NCI-H82 treated with DMSO at 0.1 percent for 48 hours (cell line): ENCODE results near the gene LMO4.

Experiments used
- DNase-seq: peaks from one replicate; lab custom pipeline; 2025; ENCODE audit not compliant: unreplicated experiment; lab: John Stamatoyannopoulos, UW

LMO4 gene, protein sequence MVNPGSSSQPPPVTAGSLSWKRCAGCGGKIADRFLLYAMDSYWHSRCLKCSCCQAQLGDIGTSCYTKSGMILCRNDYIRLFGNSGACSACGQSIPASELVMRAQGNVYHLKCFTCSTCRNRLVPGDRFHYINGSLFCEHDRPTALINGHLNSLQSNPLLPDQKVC

DNA sequence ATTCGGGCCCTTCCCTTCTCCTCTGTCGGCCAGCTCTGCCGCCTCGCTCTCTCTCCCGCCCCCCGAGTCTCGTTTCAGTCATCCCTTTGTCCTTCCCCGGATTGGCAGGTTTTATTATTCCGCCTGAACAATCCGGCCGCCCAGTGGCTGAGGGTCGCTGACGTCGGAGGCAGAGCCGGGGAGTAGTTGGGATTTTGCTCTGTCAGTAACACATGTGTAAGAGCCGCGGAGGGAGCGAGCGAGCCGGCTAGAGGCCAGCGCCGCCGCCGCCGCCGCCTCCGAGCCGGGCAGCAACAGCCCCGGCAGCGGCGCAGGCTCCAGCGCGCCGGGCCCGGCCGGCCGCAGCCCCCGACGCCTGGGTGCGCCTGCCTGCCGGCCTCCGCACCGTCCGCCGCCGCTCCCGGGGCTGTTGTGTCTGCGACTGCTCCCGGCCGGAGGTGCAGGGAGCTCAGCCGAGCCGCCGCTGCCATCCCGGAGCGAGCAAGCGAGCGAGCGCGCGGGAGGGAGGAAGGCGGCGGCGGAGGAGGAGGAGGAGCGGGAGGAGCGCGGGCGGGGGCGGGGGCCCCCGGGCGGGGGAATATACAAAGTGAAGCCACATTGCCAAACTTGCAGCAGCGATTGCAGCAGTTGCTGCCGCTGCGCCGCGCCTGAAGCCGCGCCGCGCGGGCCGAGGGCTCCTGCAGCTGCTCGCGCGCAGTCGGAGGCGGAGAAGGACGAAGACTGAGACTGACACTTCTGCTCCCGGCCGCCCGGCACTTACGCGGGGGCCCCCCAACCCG is at the start of gene LMO4:
LMO4 (plus strand) TSS at position 609 of the 779 bp plus-strand sequence. CDS start 3,136 bp downstream, outside the sequence.
- DNase-seq = peak; percentile 93

DNA sequence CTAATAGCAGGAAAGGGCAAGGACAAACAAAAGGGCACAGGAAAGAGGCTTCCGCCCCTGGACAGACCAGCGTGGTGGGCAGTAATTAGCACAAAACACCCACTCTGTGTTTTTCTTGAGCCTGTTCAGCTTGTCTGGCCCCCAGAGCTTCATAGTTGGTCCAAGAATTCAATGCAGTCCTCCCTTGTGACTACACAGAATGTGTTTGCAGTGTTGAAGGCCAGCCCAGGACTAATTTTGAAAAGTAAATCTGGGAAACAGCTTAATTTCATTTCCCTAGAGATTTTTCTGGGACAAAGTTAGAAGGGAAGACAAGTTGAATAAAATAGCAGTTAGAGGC is 49.2 kb upstream of the LMO4 start:
- no peak for DNase-seq

DNA sequence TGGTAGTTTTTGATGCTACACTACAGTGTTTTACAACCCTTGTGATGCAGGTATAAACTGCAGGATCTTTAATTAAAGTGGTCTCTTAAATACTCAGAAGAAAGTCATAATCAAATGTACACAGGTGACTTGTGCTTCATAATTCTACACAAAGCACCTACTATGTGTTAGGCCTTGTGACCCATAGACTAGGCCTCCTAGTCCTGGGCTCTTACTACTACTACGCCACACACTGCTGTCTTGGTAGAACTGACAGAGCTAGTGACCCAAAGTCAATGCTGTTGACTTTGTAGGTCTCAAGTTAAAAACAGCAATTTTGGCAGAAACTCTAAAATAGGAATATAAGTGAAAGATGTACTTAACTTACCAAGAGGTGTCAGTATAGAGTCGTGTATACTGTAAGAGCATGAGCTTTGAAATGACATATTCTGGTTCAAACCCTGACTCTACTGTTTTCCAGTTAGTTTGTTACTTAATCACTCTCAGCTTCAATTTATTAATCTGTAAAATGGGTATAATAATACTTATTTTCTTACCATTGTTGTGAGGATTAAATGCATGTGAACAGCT is 48.6 kb upstream of the LMO4 start:
- DNase-seq = no peak

DNA sequence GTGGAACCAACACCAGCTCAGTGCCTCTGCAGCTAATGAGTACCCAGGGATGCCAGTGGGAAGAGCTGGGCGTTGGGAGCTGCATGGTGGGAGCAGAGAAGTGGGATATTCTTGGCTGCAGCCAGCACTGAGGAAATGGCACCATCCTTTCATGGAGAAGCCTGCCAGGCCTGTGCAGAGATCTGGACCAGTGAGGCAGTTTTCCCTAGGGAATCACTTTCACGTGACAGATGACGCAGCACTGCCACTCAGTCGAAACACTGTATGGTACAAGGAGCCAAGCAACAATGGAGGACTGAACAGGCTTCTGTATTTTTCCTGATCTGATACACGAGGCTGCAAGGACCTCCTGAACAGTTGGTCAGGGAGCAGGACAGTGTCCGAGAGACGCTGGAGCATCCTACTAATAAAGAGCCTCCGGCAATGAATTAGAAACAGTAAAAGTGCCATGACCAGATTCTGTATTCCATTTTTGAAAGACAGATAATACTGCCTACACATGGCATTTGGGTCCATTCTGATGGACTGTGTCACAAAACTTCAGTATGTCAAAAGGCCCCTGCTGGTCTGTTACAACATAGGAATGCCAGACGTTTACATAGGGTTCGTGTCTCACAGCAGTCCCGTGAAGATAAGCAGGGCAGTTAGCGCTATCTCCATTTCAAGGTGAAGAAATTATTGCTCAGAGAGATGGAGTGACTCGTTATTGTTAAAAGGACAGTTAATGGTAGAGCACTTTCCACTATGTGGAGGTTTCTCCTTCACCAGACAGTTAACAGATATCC is 44.0 kb upstream of the LMO4 start:
- DNase-seq = no peak

DNA sequence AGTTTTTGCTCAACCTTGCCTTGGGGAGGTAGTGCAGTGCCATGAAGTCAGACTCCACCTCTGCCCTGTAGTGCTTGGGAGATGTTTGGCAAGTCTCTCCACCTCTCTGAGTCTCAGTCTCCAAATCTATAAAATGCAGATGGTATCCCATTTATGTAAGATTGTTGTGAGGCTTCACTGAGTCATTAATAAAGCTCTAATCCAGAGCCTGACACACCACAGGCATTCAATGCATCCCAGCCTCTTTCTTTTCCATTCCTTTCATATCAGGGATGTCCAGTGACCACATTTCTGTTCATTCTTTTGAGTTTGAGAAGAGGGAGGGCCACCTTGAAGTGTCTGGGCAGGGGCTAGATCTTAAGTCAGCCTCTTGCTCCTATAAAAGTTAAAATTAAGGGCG is 37.6 kb upstream of the LMO4 start:
- no peak for DNase-seq

DNA sequence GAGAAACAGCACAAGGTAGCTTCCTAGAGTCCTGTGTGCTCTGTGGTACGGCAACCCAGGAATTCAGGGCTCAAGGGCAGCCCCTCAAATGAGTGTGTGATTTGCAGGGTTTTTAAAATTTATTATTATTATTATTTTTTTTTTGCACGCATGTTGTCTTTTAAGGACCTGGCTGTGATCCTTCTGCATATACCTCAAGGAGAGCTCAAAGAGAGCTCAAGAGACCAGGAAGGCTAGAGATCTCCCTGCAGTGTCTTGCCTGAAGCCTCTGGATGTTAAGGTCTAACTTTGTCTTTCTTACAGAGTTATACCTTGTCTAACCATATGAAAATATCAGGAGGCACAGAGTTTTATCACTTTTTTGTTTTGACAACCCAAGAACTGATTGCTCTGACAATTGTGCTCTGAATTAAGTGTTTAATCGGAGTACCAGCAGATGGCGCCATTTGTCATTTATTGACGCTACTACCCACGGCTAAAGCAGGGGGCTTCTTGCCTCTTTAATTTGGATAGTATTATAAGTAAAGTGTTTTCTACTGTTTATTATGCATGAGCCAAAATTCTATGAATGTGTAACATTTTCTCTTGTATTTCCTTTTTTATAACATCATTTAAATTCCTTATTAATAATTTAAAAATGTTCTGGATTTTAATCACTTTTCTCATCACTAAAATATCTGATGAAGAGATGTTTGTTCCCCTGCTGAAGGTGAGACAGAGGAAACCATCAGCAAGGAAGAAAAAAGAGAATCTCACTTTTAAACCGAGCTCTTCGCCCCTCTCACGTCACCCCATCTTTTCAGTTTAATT is 35.8 kb upstream of the LMO4 start:
- peak; percentile 56 for DNase-seq

DNA sequence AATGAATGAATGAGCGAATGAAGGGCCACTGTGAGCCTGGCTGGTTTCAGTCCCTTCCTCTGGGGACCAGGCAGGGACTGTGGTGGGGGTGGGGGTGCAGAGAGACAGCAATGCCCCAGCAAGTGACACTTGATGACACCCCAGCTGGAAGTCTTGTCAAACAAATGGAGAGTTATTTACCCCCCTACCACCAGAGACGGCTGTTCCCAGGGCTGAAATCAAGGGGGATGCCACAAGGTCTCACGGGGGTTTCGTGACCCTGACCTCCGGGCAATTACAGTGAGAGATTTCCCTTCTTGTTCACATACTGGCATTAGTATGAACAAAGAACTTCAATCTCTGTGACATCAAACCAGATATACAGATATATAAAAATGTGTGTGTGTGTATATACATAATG is 34.0 kb upstream of the LMO4 start:
- DNase-seq = no peak

DNA sequence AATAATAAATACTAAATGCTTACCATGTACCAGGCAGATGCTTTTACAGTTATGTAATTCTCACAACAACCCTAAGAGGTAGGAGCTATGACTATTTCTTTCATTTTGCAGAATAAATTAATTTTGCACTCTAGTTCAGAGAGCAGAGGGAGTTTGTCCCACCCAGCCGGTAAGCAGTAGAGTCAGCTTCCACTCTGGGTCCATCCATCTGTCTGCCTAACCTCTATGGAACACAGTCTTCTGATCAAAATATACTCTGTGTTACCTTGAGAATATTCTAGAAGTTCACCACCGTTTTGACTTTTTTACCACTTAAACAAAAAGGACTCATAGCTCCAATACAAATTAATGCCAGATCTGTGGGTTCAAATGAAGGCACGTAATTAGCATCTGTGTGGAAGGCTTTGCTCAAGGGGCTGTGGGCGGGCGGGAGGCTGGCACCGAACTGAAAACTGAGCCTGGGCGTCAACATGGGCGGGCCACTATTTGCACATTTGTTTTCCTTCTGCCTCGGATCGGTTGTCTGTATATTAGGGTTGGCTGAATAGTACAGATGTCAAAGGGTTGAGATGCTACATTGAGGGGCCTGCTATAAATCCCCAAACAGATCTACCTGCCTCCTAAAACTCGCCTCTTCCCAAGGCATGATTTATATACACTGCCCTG is 33.1 kb upstream of the LMO4 start:
- DNase-seq = no peak

DNA sequence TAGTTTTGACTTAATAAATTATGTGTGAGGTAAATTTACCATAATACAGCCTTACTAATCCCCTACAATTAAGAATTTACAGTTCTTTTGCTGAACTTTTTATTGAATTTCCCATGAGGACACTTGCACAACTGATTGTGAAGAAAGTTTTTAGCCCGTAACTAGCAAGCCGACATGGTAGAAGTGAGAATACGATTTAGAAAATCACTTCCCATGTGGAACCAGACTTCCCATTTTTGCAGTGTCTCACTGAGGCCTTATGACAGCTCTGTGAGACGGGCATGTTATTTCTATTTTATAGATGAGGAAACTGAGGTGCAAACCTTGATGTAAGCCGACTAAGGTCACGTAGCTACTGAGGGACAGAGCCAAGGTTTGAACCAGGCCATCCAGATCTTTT is 32.5 kb upstream of the LMO4 start:
- DNase-seq = no peak

DNA sequence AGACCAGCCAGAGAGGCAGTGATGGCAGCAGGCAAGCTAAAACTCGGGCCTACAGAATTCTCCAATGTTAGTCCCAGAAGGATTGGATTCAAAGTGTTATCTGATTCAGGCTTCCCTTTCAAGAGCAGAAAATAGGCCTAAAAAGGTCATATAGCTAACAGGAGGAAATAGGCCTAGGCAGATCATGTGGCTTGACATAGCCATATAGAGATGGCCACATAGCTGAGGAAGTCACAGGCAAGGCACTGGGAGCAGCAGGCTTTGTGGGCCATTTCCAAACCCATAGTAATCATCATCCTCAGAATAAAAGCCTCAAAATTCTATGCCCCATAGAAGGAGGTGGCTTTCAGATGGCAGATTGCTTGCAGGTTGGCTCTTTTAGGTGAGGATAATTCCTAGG is 29.0 kb upstream of the LMO4 start:
- no peak for DNase-seq

DNA sequence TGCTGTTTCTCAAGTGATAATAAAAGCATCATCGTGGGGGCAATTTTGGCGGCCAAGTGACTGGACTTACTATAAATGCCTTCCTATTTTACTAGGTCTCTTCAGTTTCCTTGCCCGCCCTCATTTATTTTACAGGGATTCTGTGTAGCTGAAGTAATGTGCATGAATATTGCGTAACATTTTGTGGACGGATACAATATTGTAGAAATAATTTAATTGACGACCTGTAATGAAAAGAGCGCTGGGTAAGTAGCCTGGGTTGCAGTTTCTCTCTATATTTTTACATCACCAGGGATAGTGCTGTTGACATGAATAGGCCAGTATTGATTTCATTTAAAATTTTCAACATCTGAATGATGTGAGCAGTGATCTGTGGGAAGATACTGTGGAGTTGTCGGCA is 28.1 kb upstream of the LMO4 start:
- no peak for DNase-seq

DNA sequence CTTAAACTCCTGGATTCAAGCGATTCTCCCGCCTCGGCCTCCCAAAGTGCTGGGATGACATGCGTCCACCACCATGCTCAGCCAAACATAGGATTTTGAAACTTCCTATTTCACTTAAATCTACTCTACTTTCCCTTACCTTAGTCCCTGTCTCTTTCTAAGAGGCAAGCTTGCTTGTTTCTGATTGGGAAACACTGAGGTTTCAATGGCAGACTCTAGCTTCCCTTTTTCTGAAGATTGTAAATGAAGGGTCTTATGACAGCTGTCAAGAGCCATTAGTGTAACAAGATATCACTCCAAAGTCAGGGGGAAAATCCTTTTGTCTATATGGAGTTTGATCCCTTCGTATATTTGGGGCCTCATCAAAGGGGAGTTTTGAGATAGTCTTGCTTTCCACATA is 23.5 kb upstream of the LMO4 start:
- DNase-seq = no peak

DNA sequence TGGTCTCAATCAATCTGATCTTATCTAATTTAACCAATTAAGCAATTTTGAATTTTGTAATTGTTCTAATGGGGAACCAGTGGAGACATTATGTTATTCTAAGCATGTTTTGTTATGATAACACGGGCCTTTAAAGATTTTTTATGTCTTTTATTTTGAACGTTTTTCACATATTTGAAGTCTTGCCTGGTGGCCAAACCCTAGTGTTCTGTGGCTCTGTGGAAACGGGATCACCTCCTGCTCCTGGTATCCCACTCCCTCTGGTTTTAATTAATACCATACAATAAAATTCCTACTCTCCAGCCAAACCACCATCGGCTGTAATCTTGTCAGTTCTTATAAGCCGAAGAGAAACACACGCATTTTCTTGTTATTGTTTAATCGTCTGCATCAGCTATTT is 22.9 kb upstream of the LMO4 start:
- no peak for DNase-seq

DNA sequence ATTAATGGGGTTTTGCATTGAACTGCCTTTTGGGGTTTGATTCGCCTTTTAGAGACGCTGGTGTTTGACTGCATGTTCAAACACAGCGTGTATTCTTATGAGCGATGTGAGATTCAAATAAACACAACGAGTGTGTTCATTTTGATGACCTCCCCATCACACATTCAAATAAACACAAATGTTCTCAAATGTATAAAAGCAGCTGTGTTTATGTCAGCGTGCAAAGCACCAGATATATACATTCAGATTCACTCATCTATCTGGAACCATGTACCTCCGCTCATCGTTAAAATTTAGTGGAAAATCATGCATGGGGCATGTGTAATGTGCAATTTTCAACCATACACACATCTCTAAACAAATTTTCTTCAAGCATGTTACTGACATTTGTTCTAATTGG is 21.4 kb upstream of the LMO4 start:
- no peak for DNase-seq

DNA sequence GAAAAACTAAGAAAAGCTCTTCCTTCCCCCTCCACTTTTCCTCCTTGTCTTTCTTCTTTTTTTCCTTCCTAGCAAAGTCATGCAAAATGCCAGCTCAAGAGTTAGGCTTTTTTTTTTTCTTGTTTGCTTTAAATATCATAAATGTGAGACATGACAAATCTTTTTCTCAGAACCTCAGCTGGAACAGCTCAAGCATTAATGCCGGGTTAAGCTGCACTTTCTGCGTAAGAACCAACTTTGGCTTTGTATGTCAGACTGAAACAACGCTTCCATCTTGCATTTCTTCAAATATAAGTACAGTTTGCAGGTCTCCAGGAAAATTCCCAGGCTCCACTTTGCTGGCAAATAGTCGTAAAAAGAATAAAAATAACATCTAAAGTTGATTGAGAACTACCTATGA is 20.7 kb upstream of the LMO4 start:
- no peak for DNase-seq

DNA sequence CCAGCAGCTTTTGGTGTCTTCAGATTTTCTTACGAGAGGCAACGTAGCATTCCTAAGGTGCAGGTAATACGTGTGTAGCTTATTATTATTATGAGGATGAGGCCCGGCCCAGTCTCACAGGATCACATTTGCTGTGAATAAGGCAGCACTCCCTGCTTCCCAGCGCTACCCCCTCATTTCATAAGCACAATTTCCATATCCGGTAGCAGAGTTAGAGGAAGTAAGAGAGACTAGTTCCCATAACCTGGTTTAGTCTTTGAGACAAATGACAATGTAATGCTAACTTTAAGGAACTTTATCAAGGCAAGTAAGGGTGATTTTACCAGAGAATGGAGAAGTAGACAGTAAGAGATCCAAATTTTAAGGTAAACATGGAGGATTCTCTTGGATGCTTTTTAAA is 14.6 kb upstream of the LMO4 start:
- no peak for DNase-seq

DNA sequence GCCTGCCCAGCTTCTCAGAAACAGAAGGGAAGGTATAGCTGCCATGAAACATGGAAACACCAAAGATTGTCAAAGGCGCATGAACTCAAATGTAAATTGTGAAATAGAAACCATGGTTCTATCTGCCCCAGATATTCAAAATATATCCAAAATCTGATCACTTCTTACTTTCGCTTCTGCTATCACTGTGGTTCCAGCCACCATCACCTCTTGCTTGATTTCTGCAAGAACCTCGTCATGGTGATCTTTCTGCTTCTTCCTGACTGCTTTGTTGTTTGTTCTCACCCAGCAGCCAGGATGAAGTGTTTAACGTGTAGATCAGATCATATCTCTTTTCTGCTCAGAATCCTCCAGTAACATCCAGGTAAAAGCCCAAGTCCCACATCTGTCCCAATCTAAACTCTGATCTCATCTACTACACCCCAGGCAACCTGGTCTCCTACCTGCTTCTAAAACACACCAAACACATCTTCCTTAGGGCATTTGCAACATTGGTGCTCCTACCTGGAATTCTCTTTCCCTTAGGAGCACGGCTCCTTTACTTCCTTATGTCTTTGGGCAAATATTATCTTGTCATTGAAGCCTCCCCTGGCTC is 10.5 kb upstream of the LMO4 start:
- DNase-seq = no peak

DNA sequence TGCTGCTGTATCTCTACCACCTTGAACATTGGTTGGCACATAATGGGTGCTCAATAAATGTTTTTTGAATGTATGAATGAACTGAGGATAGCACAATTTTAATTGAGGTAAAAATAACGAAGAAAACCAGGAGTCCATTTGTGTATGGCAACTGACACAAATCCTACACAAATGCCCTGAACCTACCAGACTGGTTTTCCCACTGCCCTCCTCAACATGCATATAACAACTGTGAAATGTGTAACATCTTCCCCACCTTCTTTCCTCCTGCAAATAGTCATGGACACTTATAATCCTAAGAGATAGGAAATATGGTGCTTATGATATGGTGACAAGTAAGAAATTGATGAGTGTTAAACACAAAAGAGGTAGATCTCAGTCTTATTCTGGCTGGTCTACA is 9.9 kb upstream of the LMO4 start:
- DNase-seq = no peak

DNA sequence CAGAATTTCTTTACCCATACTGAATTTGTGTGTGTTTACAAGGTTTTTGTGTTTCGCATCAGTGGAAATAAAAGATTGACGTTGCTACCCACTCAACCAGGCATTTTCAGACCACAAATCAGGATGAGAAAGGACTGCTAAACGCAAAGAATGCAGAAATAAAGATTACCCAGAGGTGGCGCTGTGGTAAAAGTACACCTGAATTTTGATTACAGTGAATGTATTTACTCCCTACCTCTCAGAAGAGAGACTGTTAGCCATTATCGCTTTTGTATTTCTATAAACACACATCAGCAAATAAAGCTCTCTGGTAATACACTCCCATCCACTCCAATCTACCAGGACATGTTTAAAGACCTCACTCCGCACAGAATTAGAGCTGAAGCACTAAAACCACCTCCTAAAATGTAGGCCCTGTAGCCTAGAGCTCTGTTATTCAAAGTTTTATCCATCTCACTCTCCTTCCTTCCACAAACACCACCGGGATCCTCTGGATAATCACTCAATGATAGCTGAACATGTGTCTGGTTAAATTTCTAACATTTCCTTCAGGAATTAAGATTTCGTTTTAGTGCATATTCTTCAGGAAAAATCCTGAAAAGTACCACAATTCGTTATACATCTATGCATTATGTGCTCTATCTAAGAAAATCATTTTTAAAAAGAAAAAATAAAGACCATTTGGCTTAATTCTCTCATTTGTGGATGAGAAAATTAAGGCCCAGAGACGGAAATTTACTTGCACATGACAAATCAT is 2.5 kb upstream of the LMO4 start:
- DNase-seq = peak; percentile 39
